ENCODE results near the gene CASKIN2.
"Not testable (repeated sequence)": the region's sequence is repeated elsewhere in the genome, so short reads cannot be mapped to it uniquely, and the experiment has no call there.

The CASKIN2 gene

GRCh38 chr17:75459246-75459589 is 56.1 kb downstream of the CASKIN2 start:
- no peak for DNase-seq

GRCh38 chr17:75457047-75457654 is 58.2 kb downstream of the CASKIN2 start:
- peak; percentile 60 for DNase-seq

DNA sequence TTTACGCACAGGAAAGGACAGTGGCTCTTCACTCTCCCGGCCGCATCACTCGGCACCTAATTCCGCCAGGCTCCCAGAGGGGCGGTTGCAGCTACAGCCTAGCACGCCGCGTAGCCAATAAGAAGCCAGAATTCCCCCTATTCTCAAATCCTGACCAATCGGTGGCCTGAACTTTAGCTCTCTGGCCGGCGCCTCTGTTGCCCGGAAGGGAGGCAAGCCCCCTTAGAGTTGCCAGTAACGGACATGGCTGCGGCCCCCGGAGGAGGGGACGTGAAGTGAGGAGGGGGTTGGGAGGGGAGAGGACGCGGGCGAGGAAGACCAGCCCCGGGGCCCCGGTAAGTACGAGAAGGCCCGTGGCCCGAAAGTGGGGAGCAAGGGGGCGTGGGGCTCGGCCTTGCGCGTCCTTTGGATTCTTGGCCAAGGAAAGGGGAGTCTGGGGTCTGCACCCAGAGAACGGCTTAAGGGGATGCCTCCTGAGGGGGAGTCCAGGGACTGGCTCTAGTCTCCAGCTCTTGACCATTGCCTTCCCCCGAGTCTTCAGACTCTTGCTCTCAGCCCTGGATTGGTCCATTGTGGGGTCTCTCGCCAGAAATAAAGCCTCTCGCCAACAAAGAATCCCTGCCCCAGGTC is 58.8 kb downstream of the CASKIN2 start, which contains the start of gene TMEM94:
TMEM94 (plus strand) TSS at position 219 of the 630 bp plus-strand sequence. CDS start 15,271 bp downstream, outside the sequence.
- DNase-seq = peak; percentile 97

DNA sequence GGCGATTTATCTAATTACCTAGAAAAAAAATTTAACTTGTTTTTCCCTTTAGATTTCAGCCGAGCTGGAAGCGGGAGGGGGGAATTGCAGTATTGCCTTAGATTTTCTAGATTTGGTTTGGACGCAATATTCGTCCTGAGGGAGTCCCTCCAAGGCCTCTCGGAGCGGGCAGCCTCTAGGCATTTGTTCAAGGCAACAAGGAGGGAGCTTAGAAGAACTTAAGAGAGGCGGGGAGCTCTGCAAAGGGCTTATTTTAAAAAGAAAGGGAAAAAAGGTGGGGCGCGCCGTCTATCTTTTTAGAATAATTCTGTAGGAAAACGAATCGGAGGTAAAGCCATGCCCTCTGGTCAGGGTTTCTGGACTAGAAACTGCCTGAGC is 59.3 kb downstream of the CASKIN2 start:
- DNase-seq = no peak

DNA sequence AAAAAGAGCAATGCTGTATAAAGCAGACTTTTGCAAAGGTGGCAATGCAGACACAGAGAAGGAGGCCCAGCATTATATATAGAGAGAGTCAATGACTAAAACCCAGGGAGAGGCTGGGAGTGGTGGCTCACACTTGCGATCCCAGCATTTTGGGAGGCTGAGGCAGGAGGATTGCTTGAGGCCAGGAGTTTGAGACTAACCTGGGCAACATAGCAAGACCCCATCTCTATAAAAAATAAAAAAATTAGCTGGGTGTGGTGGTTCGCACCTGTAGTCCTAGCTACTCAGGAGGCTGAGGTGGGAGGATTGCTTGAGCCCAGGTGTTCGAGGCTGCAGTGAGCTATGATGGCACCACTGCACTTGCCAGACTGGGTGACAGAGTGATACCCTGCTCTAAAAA is 60.7 kb downstream of the CASKIN2 start:
- not testable (repeated sequence) for DNase-seq

GRCh38 chr17:75454193-75454592 is 61.1 kb downstream of the CASKIN2 start:
- DNase-seq = no peak

DNA sequence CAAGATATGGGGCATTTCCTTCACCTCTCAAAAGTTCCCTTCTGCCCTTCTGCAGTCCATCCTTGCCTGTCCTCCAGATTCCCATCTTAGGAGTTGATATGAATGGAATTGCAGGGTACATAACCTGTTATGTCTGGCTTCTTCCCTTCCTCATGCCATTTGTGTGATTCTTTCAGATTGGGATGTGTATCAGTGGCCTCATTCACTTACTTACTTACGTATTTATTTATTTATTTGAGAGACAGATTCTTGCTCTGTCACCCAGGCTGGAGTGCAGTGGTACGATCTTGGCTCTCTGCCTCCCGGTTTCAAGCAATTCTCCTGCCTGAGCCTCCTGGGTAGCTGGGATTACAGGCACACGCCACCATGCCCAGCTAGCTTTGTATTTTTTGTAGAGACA is 65.1 kb downstream of the CASKIN2 start:
- DNase-seq = no peak
